ENCODE measurements around the gene ZNF106. TPM values are rescaled to one million over a fixed set of nuclear protein-coding genes. Genes with fewer than 3 reads are reported as not detected.
A peak's percentile ranks its signal among the peaks of the same experiment; 100 is the strongest.

ZNF106 gene
- total RNA-seq, 1 experiment from 2014 or later, result 34.7 TPM

DNA sequence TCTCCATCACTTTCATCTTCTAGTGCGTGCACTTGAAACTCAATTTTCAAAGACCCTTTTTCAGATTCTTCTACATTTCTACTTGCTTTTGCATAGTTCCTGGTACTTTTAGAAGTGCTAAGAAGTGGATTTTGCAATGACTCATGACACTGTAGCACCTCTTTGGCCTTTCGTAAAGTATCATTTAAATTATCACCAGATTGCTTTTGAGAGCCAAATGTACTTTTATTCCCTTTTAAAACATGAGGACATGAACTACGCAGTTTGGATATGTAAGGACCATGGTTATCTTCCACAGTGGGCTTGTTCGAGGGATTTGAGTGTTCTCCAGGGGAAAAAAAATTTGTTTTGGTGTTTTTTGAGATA, 40.5 kb downstream of the ZNF106 start:
- no peaks in the 10 kb centered on the region for H3K27me3 Mint-ChIP-seq (ENCODE audit: unreplicated experiment)
- no peak overlapping the region for H3K27ac Mint-ChIP-seq (ENCODE audit: unreplicated experiment)
- no peaks in the 10 kb centered on the region for H3K4me1 Mint-ChIP-seq (ENCODE audit: low read depth, unreplicated experiment)
- DNase-seq, result no peak
- no peak overlapping the region for H3K4me3 Mint-ChIP-seq (ENCODE audit: low read depth, unreplicated experiment)
- no peaks in the 10 kb centered on the region for H3K36me3 Mint-ChIP-seq (ENCODE audit: insufficient read depth, unreplicated experiment)
- CTCF ChIA-PET, result no interaction called here
- BruUV-seq (replicated peaks), result TSS peak; percentile 52
- H3K9me3 Mint-ChIP-seq (ENCODE audit: low read depth, unreplicated experiment), result no peaks in the 10 kb centered on the region
- intact Hi-C loops (cut with micrococcal nuclease; ENCODE audit: unreplicated experiment), result no loop called here
- no peak for TF ChIP-seq CTCF (IDR thresholded peaks at IDR 0.05; ENCODE audit: unreplicated experiment)

- Mint-ChIP-seq H3K4me3 (ENCODE audit: low read depth, unreplicated experiment) (no peak overlapping the region), H3K4me1 (ENCODE audit: low read depth, unreplicated experiment) (no peaks in the 10 kb centered on the region), H3K27ac (ENCODE audit: unreplicated experiment) (no peak overlapping the region), H3K27me3 (ENCODE audit: unreplicated experiment) (no peaks in the 10 kb centered on the region), H3K36me3 (ENCODE audit: insufficient read depth, unreplicated experiment) (no peaks in the 10 kb centered on the region), H3K9me3 (ENCODE audit: low read depth, unreplicated experiment) (no peaks in the 10 kb centered on the region)
- no peak for TF ChIP-seq CTCF (IDR thresholded peaks at IDR 0.05; ENCODE audit: unreplicated experiment)
- no peak for DNase-seq
- intact Hi-C loops (cut with micrococcal nuclease; ENCODE audit: unreplicated experiment), result no loop called here
- BruUV-seq (replicated peaks), result no TSS peak
- CTCF ChIA-PET, result interaction anchor here (0.9 kb wide), 1 partner anchor 20 kb away, joined by 3 read pairs; no protein-coding TSS in a partner anchor
Measured at GRCh38 chr15:42449770-42450424, 41.0 kb downstream of the ZNF106 start.

GRCh38 chr15:42448281-42448680, 42.7 kb downstream of the ZNF106 start:
- no peak for DNase-seq
- H3K4me3 Mint-ChIP-seq (ENCODE audit: low read depth, unreplicated experiment), result no peak overlapping the region
- BruUV-seq (replicated peaks), result no TSS peak
- H3K4me1 Mint-ChIP-seq (ENCODE audit: low read depth, unreplicated experiment), result no peaks in the 10 kb centered on the region
- H3K36me3 Mint-ChIP-seq (ENCODE audit: insufficient read depth, unreplicated experiment), result peaks cover 6% of the 10 kb centered on the region
- H3K27ac Mint-ChIP-seq (ENCODE audit: unreplicated experiment), result no peak overlapping the region
- TF ChIP-seq CTCF (IDR thresholded peaks at IDR 0.05; ENCODE audit: unreplicated experiment), result no peak
- intact Hi-C loops (cut with micrococcal nuclease; ENCODE audit: unreplicated experiment), result no loop called here
- CTCF ChIA-PET, result no interaction called here
- no peaks in the 10 kb centered on the region for H3K9me3 Mint-ChIP-seq (ENCODE audit: low read depth, unreplicated experiment)
- no peaks in the 10 kb centered on the region for H3K27me3 Mint-ChIP-seq (ENCODE audit: unreplicated experiment)

- intact Hi-C loops (cut with micrococcal nuclease; ENCODE audit: unreplicated experiment), result no loop called here
- Mint-ChIP-seq H3K27ac (ENCODE audit: unreplicated experiment) (no peak overlapping the region), H3K9me3 (ENCODE audit: low read depth, unreplicated experiment) (no peaks in the 10 kb centered on the region), H3K4me1 (ENCODE audit: low read depth, unreplicated experiment) (no peaks in the 10 kb centered on the region), H3K4me3 (ENCODE audit: low read depth, unreplicated experiment) (no peak overlapping the region), H3K27me3 (ENCODE audit: unreplicated experiment) (no peaks in the 10 kb centered on the region), H3K36me3 (ENCODE audit: insufficient read depth, unreplicated experiment) (peaks cover 6% of the 10 kb centered on the region)
- no TSS peak for BruUV-seq (replicated peaks)
- TF ChIP-seq CTCF (IDR thresholded peaks at IDR 0.05; ENCODE audit: unreplicated experiment), result no peak
- DNase-seq, result no peak
- CTCF ChIA-PET, result no interaction called here
Measured at GRCh38 chr15:42447599-42447998, 43.3 kb downstream of the ZNF106 start.
